Measurements from ENCODE around the gene GPHN.

DNA sequence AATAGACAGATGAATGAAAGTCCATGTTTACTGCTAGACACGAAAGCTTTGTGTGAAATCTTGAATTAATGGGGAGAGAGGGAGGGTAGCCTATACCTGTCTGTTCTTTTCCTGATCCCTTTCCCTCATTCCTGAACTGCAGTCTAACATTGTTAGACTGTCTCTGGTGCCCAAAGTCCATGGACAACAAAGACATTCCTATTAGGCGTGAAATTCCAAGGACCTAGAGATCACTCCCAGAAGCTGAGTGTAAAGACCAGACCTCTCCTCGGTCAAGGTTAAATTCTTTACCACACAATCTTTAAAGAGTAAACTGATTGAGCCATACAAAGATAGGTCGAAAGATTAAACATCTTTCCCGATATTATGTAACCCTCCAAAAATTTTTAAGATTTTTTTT, 410.6 kb downstream of the GPHN start:
- TF ChIP-seq CTCF (conservative IDR thresholded peaks at IDR 0.05; ENCODE audit: low read depth, low read length): no peak
- no peak for TF ChIP-seq CEBPB (IDR thresholded peaks at IDR 0.05; ENCODE audit: low read depth, low read length)
- no peak for TF ChIP-seq RCOR1 (IDR thresholded peaks at IDR 0.05; ENCODE audit: insufficient replicate concordance, low read length)
- TF ChIP-seq RAD21 (IDR thresholded peaks at IDR 0.05; ENCODE audit: low read length): no peak
- no peak for TF ChIP-seq POLR2A (IDR thresholded peaks at IDR 0.05; ENCODE audit: low read depth, low read length)
- TF ChIP-seq BHLHE40 (IDR thresholded peaks at IDR 0.05; ENCODE audit: low read depth, low read length): no peak
- TF ChIP-seq SMC3 (IDR thresholded peaks at IDR 0.05; ENCODE audit: low read depth, low read length): no peak
- no peak for TF ChIP-seq FOS (IDR thresholded peaks at IDR 0.05; ENCODE audit: low read depth, low read length)
- no peak for TF ChIP-seq MAZ (IDR thresholded peaks at IDR 0.05; ENCODE audit: borderline replicate concordance, low read depth, low read length)
- TF ChIP-seq, protein P1, sequence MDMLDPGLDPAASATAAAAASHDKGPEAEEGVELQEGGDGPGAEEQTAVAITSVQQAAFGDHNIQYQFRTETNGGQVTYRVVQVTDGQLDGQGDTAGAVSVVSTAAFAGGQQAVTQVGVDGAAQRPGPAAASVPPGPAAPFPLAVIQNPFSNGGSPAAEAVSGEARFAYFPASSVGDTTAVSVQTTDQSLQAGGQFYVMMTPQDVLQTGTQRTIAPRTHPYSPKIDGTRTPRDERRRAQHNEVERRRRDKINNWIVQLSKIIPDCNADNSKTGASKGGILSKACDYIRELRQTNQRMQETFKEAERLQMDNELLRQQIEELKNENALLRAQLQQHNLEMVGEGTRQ (IDR thresholded peaks at IDR 0.05; ENCODE audit: low read depth, low read length): no peak
- no peak for TF ChIP-seq RFX5 (IDR thresholded peaks at IDR 0.05; ENCODE audit: low read depth, low read length)
